Sigmoid colon (tissue), 3 donors: ENCODE measurements around the gene LRRC36.

Experiments used
- POLR2A ChIP-seq, 2 donors: fragments of 450-650 bp; IDR thresholded peaks; one replicate each; pipeline ENCODE4 v1.6.1; 2016; ENCODE audit warnings: antibody characterized with exemption in 2 of 2, mild to moderate bottlenecking in 2 of 2, moderate library complexity in 2 of 2
- TF ChIP-seq, protein P1 (sequence below), 4 experiments: fragments of 450-650 bp in 3 of 4; fragments of 200-600 bp in 1 of 4; IDR thresholded peaks; one replicate each; pipeline ENCODE4 v1.5.1; 2016 to 2019; ENCODE audit warnings: antibody characterized with exemption in 4 of 4, mild to moderate bottlenecking in 3 of 4, moderate library complexity in 2 of 4

DNA sequence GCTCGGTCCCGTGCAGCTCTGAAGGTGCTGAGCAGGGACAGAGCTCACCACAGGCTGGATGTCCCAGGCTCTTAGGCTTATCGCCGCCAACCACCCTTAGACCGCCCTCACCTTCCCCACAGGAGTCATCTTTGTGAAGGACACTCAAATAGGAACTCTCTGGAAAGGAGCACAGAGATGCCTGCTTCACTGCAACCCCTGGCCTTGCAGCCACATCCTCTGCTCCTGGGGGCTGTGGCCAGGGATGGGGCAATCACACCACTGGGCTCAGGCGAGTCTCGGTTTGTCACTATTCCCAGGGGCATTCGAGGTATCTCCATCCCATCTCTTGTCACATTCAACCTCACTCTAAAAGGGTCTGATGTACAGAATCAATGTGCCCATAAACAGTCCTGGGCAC is 78.7 kb downstream of the LRRC36 start:
- TF ChIP-seq, protein P1, sequence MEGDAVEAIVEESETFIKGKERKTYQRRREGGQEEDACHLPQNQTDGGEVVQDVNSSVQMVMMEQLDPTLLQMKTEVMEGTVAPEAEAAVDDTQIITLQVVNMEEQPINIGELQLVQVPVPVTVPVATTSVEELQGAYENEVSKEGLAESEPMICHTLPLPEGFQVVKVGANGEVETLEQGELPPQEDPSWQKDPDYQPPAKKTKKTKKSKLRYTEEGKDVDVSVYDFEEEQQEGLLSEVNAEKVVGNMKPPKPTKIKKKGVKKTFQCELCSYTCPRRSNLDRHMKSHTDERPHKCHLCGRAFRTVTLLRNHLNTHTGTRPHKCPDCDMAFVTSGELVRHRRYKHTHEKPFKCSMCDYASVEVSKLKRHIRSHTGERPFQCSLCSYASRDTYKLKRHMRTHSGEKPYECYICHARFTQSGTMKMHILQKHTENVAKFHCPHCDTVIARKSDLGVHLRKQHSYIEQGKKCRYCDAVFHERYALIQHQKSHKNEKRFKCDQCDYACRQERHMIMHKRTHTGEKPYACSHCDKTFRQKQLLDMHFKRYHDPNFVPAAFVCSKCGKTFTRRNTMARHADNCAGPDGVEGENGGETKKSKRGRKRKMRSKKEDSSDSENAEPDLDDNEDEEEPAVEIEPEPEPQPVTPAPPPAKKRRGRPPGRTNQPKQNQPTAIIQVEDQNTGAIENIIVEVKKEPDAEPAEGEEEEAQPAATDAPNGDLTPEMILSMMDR (IDR thresholded peaks at IDR 0.05), result no peak
- TF ChIP-seq POLR2A (IDR thresholded peaks at IDR 0.05), result no peak
